Psoas muscle (tissue), 8 donors: ENCODE measurements around the gene ANKS4B. TPM values are rescaled to one million over a fixed set of nuclear protein-coding genes. Genes with fewer than 3 reads are reported as not detected.

ENCODE experiments used
- ATAC-seq, 4 donors: fragments of 200-7000 bp; cut with Tn5 transposase; one replicate each; pipeline ENCODE4 v1.9.1; 2020; ENCODE audit warnings: moderate library complexity in 3 of 4, mild to moderate bottlenecking in 2 of 4
- DNase-seq, 2 donors: peaks; one replicate each; pipeline ENCODE4 v3.0.0-alpha.2; 2020
- H3K27ac ChIP-seq: fragments of 200-600 bp; one replicate; pipeline ENCODE4 v1.8.0; 2022
- H3K27me3 ChIP-seq, 3 donors: fragments of 200-600 bp in 1 of 3; one replicate each; pipeline versions ENCODE4 v1.6.1 to v1.8.0; 2013 to 2022; ENCODE audit warnings: low read length in 2 of 3, mild to moderate bottlenecking in 2 of 3, moderate library complexity in 1 of 3; ENCODE audit not compliant: insufficient read depth in 3 of 3
- H3K36me3 ChIP-seq, 2 donors: fragments of 200-600 bp in 1 of 2; one replicate each; pipeline versions ENCODE4 v1.6.1 to v1.8.0; 2013 to 2022; ENCODE audit warnings: low read depth in 1 of 2, mild to moderate bottlenecking in 1 of 2, moderate library complexity in 1 of 2; ENCODE audit not compliant: insufficient read depth in 1 of 2
- H3K4me1 ChIP-seq: fragments of 200-600 bp; one replicate; pipeline ENCODE4 v1.8.0; 2022
- H3K4me3 ChIP-seq: fragments of 200-600 bp; one replicate; pipeline ENCODE4 v1.8.0; 2022; ENCODE audit warnings: mild to moderate bottlenecking
- H3K9me3 ChIP-seq: fragments of 200-600 bp; one replicate; pipeline ENCODE4 v1.8.0; 2022
- CTCF ChIP-seq: fragments of 200-600 bp; IDR thresholded peaks from one replicate; pipeline ENCODE4 v1.8.0; 2022; ENCODE audit warnings: antibody characterized with exemption
- WGBS, 3 donors: extraction: QIAGEN DNeasy Blood & Tissue Kit; methylation state at CpG; one replicate each; pipeline versions ENCODE4 v1.1.6 to v1.1.7; 2013; 5-methylcytosine and 5-hydroxymethylcytosine counted together
- intact Hi-C, 2 donors: fragments of 100-400 bp; cut with DNase I; formaldehyde crosslinking; loops; one replicate each; pipeline versions ENCODE4 v1.11.0 to v1.14.2; 2022
- polyA plus RNA-seq, 3 donors: library from polyadenylated mRNA; stranded (reverse); fragments of 200-250 nt; gene quantifications; one replicate each; pipeline ENCODE4 v1.2.3, GENCODE V29; 2013
- total RNA-seq, 4 donors: library from RNA; stranded (reverse); fragmentation: NEBNext Ultra II Directional in 2 of 4; extraction: Animal tissue kit (Norgen Biotek cat#: 25700) in 2 of 4; gene quantifications; one replicate each; pipeline versions ENCODE4 v1.2.1 to v1.2.4, GENCODE V29; 2021 to 2023
- donor health status: healthy with polysubstance abuse.
- donor health status: DM: no; HTN: no; CAD: no; lungs with moderate emphysema.
- donor health status: Bipolar disorder and iron deficiency.
- donor health status: healthy.
- donor health status: DM: yes; HTN: yes; CAD: no.
- donor health status: DM: no; HTN: no; CAD: no.
- donor health status: DM: no; HTN: no; CAD: no.
- donor health status: DM: yes; HTN: yes; CAD: no.

Gene ANKS4B
- total and polyA plus RNA-seq, 7 donors = 0.01 TPM; not detected in 6

DNA sequence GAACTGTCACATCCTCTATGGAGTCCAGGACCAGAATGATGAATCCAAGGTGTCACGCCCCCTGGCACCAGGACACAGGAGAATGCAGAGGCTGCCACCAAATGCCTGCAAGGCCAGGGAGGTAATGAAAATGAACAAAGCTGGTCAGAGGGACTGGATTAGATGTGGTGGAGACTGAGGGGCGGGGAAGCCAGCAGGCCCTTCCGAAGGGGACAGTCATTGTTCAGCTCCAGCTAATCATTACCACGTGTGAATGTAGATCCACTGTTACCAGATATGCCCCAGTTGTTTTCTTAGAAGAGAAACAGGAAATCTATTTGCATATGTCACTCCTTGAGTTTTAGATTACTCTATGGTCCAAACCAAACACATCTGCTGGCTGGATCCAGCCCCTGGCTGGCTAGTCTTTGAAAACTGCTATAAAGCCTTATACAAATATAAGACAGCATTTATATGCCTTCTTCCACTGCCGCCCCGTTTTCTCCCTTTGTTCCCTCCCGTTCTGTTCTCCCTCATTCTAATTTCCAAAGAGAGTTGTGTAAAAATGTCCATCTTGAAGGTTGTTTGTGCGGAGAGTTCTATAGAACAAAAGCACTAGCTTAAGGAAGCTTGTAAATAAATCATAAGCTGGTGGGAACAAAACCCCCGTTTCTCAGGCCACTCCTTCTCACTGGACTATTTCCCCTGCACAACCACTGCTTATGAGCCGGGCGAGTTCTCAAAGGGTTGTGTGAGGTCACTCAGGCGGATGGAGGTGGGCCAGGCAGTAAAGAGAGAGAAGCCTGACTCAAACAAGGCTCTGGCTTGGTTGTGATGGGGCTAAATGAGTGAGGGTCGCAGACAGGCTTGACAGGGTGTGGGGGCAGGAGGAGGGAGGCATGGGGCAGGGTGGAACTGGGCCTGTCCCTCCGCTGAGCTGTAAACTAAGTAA, 30.4 kb downstream of the ANKS4B start:
- ATAC-seq (peak; percentile 36 to 71 (median 56)), DNase-seq (peak in 1 of 2 donors; percentile 56)
- 33 to 38% (median 36%) methylated on average over 14 of the region's 14 CpGs for WGBS, 3 donors
- Histone ChIP-seq H3K27me3 (no peaks in the 10 kb centered on the region), H3K4me1 (peaks cover 15% of the 10 kb centered on the region), H3K4me3 (no peak overlapping the region), H3K27ac (peak overlapping the region; percentile 59), H3K36me3 (no peaks in the 10 kb centered on the region), H3K9me3 (no peaks in the 10 kb centered on the region)
- intact Hi-C loops = no loop called here
- no peak for TF ChIP-seq CTCF

- WGBS, 3 donors = 77 to 87% (median 80%) methylated on average over 4 of the region's 4 CpGs
- H3K27ac ChIP-seq = peak overlapping the region; percentile 59
Measured at GRCh38 chr16:21264571-21265036, 31.1 kb downstream of the ANKS4B start.

DNA sequence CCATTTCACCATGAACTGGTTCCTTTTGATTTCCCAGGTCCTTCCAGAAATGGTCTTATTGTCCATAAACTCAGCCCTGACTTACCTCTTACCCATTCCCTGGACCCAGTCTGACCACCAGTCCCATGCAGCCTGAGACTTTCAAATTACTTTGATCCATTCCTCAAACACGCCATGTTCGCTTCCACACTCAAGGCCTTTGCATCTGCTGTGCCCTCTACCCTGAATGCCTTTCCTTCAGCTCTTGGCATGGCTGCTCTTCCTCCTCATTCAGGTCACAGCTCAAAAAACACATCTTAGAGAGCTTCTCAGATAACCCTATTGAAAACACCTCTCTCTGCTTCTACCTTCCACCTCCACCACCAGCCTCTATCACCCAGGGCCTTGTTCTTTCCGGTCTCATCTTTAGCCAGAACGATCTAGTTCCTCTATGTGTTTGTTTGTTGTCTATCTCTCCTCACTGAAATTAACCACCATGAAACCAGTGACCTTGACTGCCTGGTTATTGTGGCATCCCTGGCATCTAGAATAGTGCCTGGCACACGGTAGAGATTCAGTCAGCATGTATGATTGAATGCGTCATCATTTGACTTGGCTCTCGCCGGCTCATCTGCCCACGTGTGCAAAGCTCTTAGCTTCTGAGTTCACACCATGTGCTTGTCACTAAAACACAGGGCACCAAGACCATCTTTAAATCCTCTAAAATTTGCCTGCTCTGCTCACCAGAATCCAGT, 31.8 kb downstream of the ANKS4B start:
- intact Hi-C loops = no loop called here
- DNase-seq (peak; percentile 34 to 64), ATAC-seq (peak; percentile 93 to 99 (median 94))
- no peak overlapping the region for H3K4me3 ChIP-seq
- H3K36me3 ChIP-seq = no peaks in the 10 kb centered on the region
- WGBS, 3 donors = 35 to 55% (median 54%) methylated on average over 9 of the region's 9 CpGs
- peak overlapping the region; percentile 79 for H3K27ac ChIP-seq
- H3K27me3 ChIP-seq = no peaks in the 10 kb centered on the region
- no peak for TF ChIP-seq CTCF
- H3K4me1 ChIP-seq = peaks cover 15% of the 10 kb centered on the region
- H3K9me3 ChIP-seq = no peaks in the 10 kb centered on the region

More at GRCh38 chr16:21264571-21265036, 31.1 kb downstream of the ANKS4B start:
- Histone ChIP-seq H3K9me3 (no peaks in the 10 kb centered on the region), H3K27me3 (no peaks in the 10 kb centered on the region), H3K4me3 (no peak overlapping the region), H3K4me1 (peaks cover 15% of the 10 kb centered on the region), H3K36me3 (no peaks in the 10 kb centered on the region)
- DNase-seq (no peak), ATAC-seq (no peak)
- TF ChIP-seq CTCF = no peak
- intact Hi-C loops = no loop called here

GRCh38 chr16:21267298-21267697, 33.8 kb downstream of the ANKS4B start:
- Histone ChIP-seq H3K4me3 (no peak overlapping the region), H3K36me3 (no peaks in the 10 kb centered on the region), H3K9me3 (no peaks in the 10 kb centered on the region), H3K27me3 (no peaks in the 10 kb centered on the region), H3K4me1 (peaks cover 15% of the 10 kb centered on the region), H3K27ac (no peak overlapping the region)
- TF ChIP-seq CTCF = no peak
- intact Hi-C loops = no loop called here
- ATAC-seq = no peak
- 74 to 91% (median 83%) methylated on average over 4 of the region's 4 CpGs for WGBS, 3 donors
- no peak for DNase-seq
